Spleen (tissue), 11 donors: Measurements from ENCODE around the gene KRTAP4-12. TPM values are rescaled to one million over a fixed set of nuclear protein-coding genes. Genes with fewer than 3 reads are reported as not detected.
"Not testable (repeated sequence)": the region's sequence is repeated elsewhere in the genome, so short reads cannot be mapped to it uniquely, and the experiment has no call there.

ENCODE experiments used
- DNase-seq: peaks from one replicate; pipeline ENCODE4 v3.0.0-alpha.2; 2020
- H3K27ac ChIP-seq, 8 donors: fragments of 200-600 bp; sonication (generic) in 7 of 8; 1 replicate in 4 of 8; 2 replicates in 4 of 8; pipeline versions ENCODE4 v1.5.0 to v1.8.0; 2016 to 2021; ENCODE audit warnings: inconsistent platforms in 4 of 8, mild to moderate bottlenecking in 4 of 8, moderate library complexity in 1 of 8
- H3K27me3 ChIP-seq, 7 donors: fragments of 200-600 bp; sonication (generic) in 6 of 7; replicated peaks in 1 of 7; 1 replicate in 4 of 7; 2 replicates in 3 of 7; pipeline versions ENCODE4 v1.5.0 to v1.8.0; 2016 to 2021; ENCODE audit warnings: inconsistent platforms in 3 of 7, mild to moderate bottlenecking in 1 of 7
- H3K36me3 ChIP-seq, 6 donors: fragments of 200-600 bp; sonication (generic) in 5 of 6; 1 replicate in 4 of 6; 2 replicates in 2 of 6; pipeline versions ENCODE4 v1.5.0 to v1.8.0; 2016 to 2021; ENCODE audit warnings: inconsistent platforms in 2 of 6
- H3K4me1 ChIP-seq, 6 donors: fragments of 200-600 bp; sonication (generic) in 5 of 6; 1 replicate in 3 of 6; 2 replicates in 3 of 6; pipeline versions ENCODE4 v1.5.0 to v1.8.0; 2016 to 2021; ENCODE audit warnings: inconsistent platforms in 3 of 6
- H3K4me3 ChIP-seq, 8 donors: fragments of 200-600 bp; sonication (generic) in 7 of 8; 1 replicate in 4 of 8; 2 replicates in 4 of 8; pipeline versions ENCODE4 v1.5.0 to v1.8.0; 2016 to 2021; ENCODE audit warnings: inconsistent platforms in 4 of 8, mild to moderate bottlenecking in 4 of 8, moderate library complexity in 2 of 8
- H3K9me3 ChIP-seq, 8 donors: fragments of 200-600 bp; sonication (generic) in 7 of 8; 1 replicate in 4 of 8; 2 replicates in 4 of 8; pipeline versions ENCODE4 v1.5.0 to v1.8.0; 2016 to 2021; ENCODE audit warnings: inconsistent platforms in 4 of 8
- POLR2A ChIP-seq, 3 donors: fragments of 450-650 bp; IDR thresholded peaks; one replicate each; pipeline ENCODE4 v1.5.1; 2017; ENCODE audit warnings: antibody characterized with exemption in 3 of 3, mild to moderate bottlenecking in 1 of 3
- POLR2AphosphoS5 ChIP-seq, 3 donors: sonication (generic); formaldehyde crosslinking; IDR thresholded peaks; one replicate each; pipeline ENCODE4 v1.5.1; 2017; ENCODE audit warnings: antibody characterized with exemption in 3 of 3
- WGBS, 5 donors: extraction: QIAGEN DNeasy Blood & Tissue Kit in 3 of 5; methylation state at CpG; one replicate each; pipeline versions ENCODE4 v1.1.5 to v1.1.7; 2013 to 2018; 5-methylcytosine and 5-hydroxymethylcytosine counted together
- intact Hi-C: fragments of 100-400 bp; cut with DNase I; formaldehyde crosslinking; loops from one replicate; pipeline ENCODE4 v1.15.0; 2023; ENCODE audit warnings: low total_unique reads
- polyA plus RNA-seq, 3 donors: library from polyadenylated mRNA; stranded (reverse); fragments of 200-250 nt; gene quantifications; one replicate each; pipeline ENCODE4 v1.2.1, GENCODE V29; 2013
- total RNA-seq, 7 donors: library from RNA; depleted of rRNA in 3 of 7; stranded (reverse); fragments of >200 nt in 3 of 7; fragmentation: NEBNext Ultra II Directional in 4 of 7; extraction: Animal tissue kit (Norgen Biotek cat#: 25700) in 4 of 7; gene quantifications; one replicate each; pipeline versions ENCODE4 v1.1.0 to v1.2.1, GENCODE V29; 2016 to 2021
- TF ChIP-seq, protein P1 (sequence below), 11 experiments: fragments of 200-600 bp in 7 of 11; fragments of 450-650 bp in 4 of 11; sonication (generic) in 4 of 11; IDR thresholded peaks in 8 of 11; conservative IDR thresholded peaks in 3 of 11; 1 replicate in 7 of 11; 2 replicates in 4 of 11; pipeline versions ENCODE4 v1.4.0 to v1.8.0; 2016 to 2021; ENCODE audit warnings: antibody characterized with exemption in 11 of 11, inconsistent platforms in 4 of 11, mild to moderate bottlenecking in 1 of 11
- donor health status: healthy with polysubstance abuse.
- donor health status: DM: no; HTN: no; CAD: no; lungs with moderate emphysema.
- donor health status: DM: no; HTN: no; CAD: no.
- donor health status: Bipolar disorder and iron deficiency.
- donor health status: healthy.
- donor health status: DM: no; HTN: no; CAD: no.
- donor health status: DM: yes; HTN: yes; CAD: no.

KRTAP4-12 gene
- total and polyA plus RNA-seq, 10 donors, result not detected

DNA sequence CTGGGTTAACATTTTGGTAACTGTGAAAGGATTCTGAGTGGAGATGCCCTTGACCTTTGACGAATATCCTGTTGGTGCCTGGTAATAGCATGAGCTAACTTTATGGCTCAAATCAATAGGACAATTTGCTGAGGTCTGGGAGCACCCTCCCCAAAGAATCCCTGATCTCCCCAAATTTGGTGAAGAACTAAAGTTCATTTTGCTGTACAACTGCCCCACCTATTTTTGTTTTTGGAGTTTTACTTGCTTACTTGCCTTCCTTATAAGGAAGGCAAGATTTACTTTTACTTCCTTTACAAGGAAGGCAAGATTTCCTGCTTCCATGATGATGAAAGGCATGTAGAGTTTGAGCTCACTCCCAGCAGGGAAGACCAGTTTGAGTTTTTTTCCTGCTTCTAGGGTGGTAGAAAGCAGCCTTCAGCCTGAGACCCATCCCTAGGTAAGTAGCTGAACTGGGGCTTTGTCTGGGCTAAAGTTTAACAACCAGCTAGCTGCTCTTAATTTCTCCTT lies 16.0 kb downstream of the KRTAP4-12 start:
- Histone ChIP-seq H3K4me3 (peak overlapping the region in 4 of 8 donors; percentile 7 to 28 (median 16)), H3K27ac (peak overlapping the region in 5 of 8 donors; percentile 23 to 61 (median 35)), H3K36me3 (no peaks in the 10 kb centered on the region), H3K27me3 (peaks cover 0 to 6% (median 0%) of the 10 kb centered on the region in 7 donors), H3K4me1 (peaks cover 0 to 14% (median 2%) of the 10 kb centered on the region in 6 donors), H3K9me3 (peaks cover 0 to 21% (median 10%) of the 10 kb centered on the region in 8 donors)
- TF ChIP-seq POLR2A (IDR thresholded peaks at IDR 0.05), result no peak
- TF ChIP-seq, protein P1, sequence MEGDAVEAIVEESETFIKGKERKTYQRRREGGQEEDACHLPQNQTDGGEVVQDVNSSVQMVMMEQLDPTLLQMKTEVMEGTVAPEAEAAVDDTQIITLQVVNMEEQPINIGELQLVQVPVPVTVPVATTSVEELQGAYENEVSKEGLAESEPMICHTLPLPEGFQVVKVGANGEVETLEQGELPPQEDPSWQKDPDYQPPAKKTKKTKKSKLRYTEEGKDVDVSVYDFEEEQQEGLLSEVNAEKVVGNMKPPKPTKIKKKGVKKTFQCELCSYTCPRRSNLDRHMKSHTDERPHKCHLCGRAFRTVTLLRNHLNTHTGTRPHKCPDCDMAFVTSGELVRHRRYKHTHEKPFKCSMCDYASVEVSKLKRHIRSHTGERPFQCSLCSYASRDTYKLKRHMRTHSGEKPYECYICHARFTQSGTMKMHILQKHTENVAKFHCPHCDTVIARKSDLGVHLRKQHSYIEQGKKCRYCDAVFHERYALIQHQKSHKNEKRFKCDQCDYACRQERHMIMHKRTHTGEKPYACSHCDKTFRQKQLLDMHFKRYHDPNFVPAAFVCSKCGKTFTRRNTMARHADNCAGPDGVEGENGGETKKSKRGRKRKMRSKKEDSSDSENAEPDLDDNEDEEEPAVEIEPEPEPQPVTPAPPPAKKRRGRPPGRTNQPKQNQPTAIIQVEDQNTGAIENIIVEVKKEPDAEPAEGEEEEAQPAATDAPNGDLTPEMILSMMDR (IDR thresholded peaks at IDR 0.05 in 8 of 11, conservative IDR thresholded peaks at IDR 0.05 in 3 of 11), result no peak
- TF ChIP-seq POLR2AphosphoS5 (IDR thresholded peaks at IDR 0.05), result no peak
- 56 to 75% (median 65%) methylated on average over 1 of the region's 1 CpG for WGBS, 5 donors
- intact Hi-C loops, result no loop called here
- no peak for DNase-seq

DNA sequence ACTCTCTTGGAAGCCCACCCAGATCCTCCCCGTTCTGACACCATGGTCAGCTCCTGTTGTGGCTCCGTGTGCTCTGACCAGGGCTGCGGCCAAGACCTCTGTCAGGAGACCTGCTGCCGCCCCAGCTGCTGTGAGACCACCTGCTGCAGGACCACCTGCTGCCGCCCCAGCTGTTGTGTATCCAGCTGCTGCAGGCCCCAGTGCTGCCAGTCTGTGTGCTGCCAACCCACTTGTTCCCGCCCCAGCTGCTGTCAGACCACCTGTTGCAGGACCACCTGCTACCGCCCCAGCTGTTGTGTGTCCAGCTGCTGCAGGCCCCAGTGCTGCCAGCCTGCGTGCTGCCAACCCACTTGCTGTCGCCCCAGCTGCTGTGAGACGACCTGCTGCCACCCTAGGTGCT lies 18.6 kb downstream of the KRTAP4-12 start, which contains the start of gene KRTAP4-9:
KRTAP4-9 (plus strand) TSS at position 43 of the 400 bp plus-strand sequence; CDS start at position 43, 0 bp downstream.
- intact Hi-C loops, H3K27ac ChIP-seq, H3K9me3 ChIP-seq, DNase-seq, H3K4me3 ChIP-seq, H3K36me3 ChIP-seq, H3K27me3 ChIP-seq: not testable (repeated sequence)
- peaks cover 0 to 14% (median 3%) of the 10 kb centered on the region in 6 donors for H3K4me1 ChIP-seq
- 45 to 90% (median 78%) methylated on average over 4 to 10 of the region's 10 CpGs for WGBS, 5 donors

DNA sequence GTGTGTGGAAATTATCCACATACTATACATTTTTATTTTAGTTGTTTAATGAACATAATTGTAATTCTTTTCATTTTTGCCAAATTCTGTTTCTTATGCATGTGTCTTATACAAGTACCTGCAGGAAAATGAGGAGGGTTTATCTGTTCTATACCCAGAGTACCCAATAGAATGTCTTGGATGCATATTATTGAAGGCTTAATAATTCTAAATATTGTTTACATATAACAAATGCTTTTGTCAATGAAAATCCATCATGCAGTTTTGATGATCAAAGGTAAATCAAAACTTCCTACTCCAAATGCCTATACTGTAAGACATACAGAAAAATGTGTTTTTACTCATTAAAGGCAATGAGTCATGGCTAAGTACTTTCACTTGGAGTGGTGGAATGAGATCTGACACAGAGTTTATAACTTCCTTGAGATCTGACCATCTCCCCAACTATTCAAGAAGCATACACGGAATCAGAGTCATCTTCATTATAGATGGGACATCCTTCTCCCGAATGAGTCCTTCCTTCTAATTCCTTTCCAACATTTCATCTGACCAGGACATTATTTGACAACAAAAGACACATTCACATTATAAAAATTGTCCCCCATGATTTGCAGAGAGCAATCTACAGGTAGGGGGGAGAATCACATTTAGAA lies 19.5 kb downstream of the KRTAP4-12 start:
- DNase-seq, intact Hi-C loops, H3K27ac ChIP-seq, H3K36me3 ChIP-seq, H3K4me3 ChIP-seq, H3K27me3 ChIP-seq, H3K9me3 ChIP-seq: not testable (repeated sequence)
- peaks cover 0 to 14% (median 6%) of the 10 kb centered on the region in 6 donors for H3K4me1 ChIP-seq
- 72 to 85% (median 76%) methylated on average over 2 of the region's 2 CpGs for WGBS, 5 donors

DNA sequence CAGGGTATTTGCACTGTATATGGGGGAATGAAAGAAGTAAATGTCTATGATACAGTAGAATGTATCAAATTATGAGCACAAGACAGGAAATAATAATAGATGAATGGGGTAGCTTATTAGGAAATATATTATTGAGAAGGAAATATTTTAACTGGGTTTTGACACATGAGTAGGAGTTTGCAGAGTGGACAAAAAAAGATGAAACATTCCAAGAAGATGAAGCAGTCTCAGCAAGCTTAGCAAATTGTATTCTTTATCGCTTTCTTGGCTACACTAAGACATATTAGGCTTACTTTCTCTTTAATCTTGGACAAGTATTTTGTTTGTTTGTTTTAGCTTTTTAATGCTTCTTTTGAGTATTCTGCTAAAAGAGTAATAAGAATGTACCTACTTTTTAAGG lies 20.1 kb downstream of the KRTAP4-12 start:
- WGBS, 5 donors, result 94 to 98% (median 95%) methylated on average over 1 of the region's 1 CpG
- peaks cover 0 to 6% (median 0%) of the 10 kb centered on the region in 7 donors for H3K27me3 ChIP-seq
- no peak for DNase-seq
- TF ChIP-seq, protein P1 (IDR thresholded peaks at IDR 0.05 in 8 of 11, conservative IDR thresholded peaks at IDR 0.05 in 3 of 11), result no peak
- TF ChIP-seq POLR2AphosphoS5 (IDR thresholded peaks at IDR 0.05) (no peak), POLR2A (IDR thresholded peaks at IDR 0.05) (no peak)
- no peak overlapping the region for H3K27ac ChIP-seq
- H3K9me3 ChIP-seq, result no peaks in the 10 kb centered on the region
- intact Hi-C loops, result no loop called here
- H3K36me3 ChIP-seq, result no peaks in the 10 kb centered on the region
- peaks cover 0 to 14% (median 6%) of the 10 kb centered on the region in 6 donors for H3K4me1 ChIP-seq
- no peak overlapping the region for H3K4me3 ChIP-seq

DNA sequence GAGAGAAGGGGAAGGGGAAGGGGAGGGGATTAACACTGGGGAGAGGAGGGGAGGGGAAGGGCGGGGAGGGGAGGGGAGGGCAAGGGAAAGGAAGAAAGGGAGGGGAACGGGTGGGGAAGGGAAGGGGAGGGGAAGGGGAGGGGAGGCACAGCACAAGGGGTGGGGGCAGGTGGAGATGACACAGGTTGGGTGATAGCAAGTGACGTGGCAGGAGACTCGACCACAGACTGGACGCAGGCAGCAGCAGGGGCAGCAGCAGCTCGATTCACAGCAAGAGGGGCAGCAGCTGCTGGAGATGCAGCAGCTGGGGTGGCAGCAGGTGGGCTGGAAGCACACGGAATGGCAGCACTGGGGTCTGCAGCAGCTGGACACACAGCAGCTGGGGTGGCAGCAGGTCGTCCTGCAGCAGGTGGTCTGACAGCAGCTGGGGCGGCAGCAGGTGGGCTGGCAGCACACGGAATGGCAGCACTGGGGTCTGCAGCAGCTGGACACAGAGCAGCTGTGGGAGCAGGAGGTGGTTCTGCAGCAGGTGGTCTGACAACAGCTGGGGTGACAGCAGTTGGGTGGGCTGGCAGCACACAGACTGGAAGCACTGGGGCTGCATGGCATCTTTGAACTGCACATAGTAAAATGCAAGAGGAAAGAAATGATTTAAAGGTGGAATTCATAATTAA lies 22.3 kb downstream of the KRTAP4-12 start, which contains the start of gene KRTAP4-16:
KRTAP4-16 (minus strand) TSS at position 624 of the 674 bp plus-strand sequence; CDS start at position 624, 0 bp downstream.
- intact Hi-C loops, result no loop called here
- Histone ChIP-seq H3K27me3 (peaks cover 0 to 4% (median 0%) of the 10 kb centered on the region in 7 donors), H3K9me3 (no peaks in the 10 kb centered on the region), H3K4me3 (no peak within 1 kb of the TSS), H3K27ac (no peak within 1 kb of the TSS), H3K36me3 (no peaks in the 10 kb centered on the region), H3K4me1 (peaks cover 0 to 9% (median 0%) of the 10 kb centered on the region in 6 donors)
- WGBS, 5 donors, result 62 to 73% (median 66%) methylated on average over 9 to 10 of the region's 10 CpGs
- TF ChIP-seq POLR2AphosphoS5 (IDR thresholded peaks at IDR 0.05) (no peak), POLR2A (IDR thresholded peaks at IDR 0.05) (no peak)
- TF ChIP-seq, protein P1 (IDR thresholded peaks at IDR 0.05 in 8 of 11, conservative IDR thresholded peaks at IDR 0.05 in 3 of 11), result no peak
- peak; percentile 62 for DNase-seq

DNA sequence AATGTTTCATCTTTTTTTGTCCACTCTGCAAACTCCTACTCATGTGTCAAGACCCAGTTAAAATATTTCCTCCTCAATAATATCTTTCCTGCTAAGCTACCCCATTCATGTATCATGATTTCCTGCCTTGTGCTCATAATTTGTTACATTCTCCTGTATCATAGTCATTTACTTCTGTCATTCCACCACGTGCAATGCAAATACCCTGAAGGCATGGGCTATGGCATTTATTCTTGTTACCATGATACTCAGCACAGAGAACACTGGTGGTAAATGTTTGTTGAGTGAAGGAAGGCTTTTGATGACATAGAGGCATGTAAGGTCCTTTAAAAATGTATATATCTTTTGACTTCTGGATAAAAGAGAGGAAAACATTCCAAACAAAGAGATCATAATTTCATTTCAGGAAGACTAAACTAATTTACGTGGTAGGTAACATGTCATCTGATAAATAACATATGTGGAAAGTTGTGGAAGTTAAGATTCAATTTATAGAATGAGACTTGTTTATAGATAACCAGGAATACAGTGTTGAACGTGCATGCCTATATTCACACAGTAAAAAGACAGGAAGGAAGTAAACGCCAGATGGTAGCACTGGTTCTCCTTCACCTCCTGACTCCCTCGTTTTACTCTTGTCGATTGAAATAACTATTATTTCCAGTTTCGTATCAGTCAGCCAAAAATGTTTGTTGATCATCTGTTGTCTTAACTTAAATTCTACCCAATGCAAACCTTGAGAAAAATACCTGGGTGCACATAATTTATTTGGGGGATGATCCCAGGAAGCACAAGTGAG lies 24.1 kb downstream of the KRTAP4-12 start:
- DNase-seq, H3K9me3 ChIP-seq, intact Hi-C loops, H3K4me3 ChIP-seq, H3K36me3 ChIP-seq, H3K4me1 ChIP-seq, H3K27me3 ChIP-seq: not testable (repeated sequence)
- 10 to 25% (median 18%) methylated on average over 7 of the region's 7 CpGs for WGBS, 5 donors
- peak overlapping the region in 4 of 8 donors; percentile 18 to 47 (median 43) for H3K27ac ChIP-seq
